ENCODE data around the gene DSTN.

Gene DSTN

DNA sequence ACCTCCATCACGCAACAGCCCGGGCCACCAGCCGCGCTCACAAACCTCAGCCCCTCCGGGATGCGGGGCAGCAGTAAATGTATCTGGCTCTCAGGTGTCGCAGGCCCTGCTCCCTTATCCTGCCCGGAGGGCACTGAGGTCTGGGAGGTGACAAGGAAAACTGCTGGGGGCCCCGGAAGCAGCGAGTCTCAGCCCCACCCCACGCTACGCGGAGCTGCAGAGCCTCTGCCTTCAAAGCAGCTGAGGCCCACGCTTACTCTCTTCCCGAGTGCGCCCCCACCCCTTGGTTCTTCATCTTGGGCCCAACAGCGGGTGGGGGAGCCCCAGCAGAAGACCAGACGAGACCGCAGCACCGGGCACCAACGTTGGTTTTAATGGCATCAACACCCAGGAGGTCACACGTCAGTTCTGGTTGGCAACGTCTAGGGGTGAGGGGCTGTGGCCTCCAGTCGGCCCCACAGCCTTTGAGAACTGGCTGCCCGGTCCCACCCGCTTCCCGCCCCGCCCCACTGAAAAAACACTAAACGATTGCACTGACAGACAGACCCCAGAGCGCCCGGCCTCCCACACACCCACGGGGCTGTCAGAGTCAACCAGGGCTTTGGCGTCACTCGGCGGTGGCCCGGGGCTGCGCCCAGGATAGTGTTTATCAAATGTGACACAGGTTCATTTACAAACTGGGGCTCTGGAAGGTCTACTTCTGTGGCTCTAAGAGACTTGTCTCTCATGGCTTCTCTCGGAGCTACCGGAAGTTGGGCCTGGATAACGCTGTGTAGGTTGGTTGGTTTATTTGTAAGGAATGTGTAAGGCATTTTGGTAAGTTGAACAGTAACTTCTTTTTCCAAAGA is 43.7 kb downstream of the DSTN start:
- DNase-seq = no peak

DNA sequence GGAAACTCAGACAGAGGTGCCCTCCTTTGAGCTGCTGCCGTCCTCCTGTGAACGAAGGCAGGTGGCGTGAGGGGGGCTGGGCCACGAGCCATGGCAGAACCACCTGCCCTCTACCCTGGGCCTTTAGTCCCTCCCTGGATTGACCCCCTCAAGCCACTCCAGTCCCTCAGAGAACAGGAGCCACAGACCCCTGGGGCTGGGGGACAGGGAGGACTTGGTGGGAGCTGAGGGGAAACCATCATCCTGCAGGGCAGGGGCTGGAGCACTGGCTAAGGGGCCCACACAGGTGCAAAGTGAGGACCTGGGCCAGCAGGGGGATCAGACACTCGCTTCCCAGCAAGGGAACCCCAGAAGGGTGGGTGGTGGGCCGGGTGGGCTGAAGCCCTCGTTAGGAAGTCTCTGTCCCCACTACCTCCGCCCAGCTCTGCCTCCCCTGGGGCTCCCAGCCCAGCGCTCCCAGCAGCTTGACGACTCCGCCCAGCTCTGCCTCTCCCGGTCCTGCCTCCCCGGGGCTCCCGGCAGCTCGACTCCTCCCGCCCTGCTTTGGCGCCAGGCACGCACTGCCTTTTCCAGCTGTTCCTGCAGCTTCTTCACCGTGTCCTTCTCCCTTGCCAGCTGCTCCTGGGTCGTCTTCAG is 44.4 kb downstream of the DSTN start:
- DNase-seq = no peak

DNA sequence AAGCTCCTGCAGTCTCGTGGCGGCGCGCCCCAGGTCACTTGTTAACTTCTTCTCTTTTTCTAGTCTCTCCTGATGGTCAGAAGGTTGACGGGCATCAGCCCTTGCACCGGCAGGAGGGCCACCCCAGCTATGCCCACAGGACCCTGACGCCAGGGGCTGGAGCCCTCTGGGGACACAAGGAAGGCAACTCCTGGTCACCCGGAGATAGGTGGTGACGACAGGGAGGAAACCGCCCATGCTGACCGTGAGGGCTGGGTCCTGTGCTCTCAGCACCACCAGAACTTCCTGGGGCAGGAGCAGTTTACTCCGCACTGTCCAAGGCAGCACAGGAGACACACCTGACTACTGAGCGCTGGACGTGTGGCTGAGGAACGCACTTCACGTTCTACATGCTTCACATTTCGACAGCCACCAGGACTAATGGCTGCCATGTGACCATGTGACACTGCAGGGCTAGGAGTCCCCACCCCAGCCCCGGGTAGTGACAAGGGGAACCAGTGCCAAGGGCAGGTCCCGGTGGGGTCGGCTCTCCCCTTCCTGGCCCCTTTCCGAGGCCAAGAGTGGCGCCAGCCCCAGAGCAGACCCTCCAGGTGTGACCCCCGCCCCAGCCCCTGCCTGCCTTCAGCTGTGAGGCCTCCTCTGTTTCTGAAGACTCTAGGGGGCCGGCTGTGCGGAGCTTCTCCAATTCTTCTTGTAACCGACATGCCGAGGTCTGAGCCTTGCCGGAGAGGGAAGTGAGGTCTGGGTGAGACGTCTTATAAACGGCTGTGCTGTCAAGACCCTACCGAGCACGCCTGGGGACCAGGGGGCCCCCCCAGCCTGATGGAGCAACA is 45.2 kb downstream of the DSTN start:
- no peak for DNase-seq

DNA sequence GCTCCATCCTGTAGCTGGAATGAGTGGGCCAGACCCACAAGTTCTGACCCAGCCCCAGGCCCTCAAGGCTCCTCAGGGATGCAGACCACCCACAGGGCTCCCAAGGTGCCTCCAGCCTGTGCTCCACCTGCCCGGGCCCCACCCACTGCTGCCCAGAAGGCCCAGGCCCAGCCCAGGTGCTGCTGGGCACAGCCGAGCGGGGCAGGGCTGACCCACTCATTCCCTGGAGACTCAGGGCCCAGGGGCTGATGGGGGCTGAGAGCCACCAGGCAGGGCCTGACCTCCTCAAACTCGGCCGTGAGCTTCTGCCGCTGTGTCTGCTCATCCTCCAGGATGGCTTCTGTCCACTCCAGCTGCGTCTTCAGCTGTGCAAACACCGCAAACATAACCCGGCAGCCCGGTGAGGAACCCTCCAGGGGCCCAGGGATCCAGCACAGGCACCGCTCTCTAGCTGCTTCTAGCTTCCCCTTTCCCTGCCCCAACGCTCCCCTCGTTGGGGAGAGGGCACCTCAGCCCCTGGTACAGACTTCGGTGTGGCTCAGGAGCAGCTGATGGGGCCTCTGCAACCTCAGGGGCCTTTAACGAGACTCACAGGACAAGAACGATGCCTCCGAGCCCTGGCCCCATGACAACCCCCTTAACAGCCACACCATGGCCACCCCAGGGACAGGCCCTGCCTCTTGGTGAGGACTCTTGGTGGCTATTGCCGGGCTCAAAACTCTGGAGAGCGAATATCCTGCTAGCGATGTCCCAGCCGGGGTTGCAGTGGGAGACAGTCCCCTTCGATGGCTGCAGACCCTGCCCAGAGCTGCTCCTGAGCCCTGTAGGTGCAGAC is 46.0 kb downstream of the DSTN start:
- no peak for DNase-seq

- no peak for DNase-seq
These were observed 46.8 kb downstream of the DSTN start for GRCh38 chr20:17616480-17617211.

- DNase-seq = peak; percentile 52
These were observed 47.5 kb downstream of the DSTN start for GRCh38 chr20:17617212-17617867.

GRCh38 chr20:17617868-17618672 is 48.2 kb downstream of the DSTN start:
- DNase-seq = no peak

GRCh38 chr20:17618673-17619013 is 48.8 kb downstream of the DSTN start:
- DNase-seq = no peak

DNA sequence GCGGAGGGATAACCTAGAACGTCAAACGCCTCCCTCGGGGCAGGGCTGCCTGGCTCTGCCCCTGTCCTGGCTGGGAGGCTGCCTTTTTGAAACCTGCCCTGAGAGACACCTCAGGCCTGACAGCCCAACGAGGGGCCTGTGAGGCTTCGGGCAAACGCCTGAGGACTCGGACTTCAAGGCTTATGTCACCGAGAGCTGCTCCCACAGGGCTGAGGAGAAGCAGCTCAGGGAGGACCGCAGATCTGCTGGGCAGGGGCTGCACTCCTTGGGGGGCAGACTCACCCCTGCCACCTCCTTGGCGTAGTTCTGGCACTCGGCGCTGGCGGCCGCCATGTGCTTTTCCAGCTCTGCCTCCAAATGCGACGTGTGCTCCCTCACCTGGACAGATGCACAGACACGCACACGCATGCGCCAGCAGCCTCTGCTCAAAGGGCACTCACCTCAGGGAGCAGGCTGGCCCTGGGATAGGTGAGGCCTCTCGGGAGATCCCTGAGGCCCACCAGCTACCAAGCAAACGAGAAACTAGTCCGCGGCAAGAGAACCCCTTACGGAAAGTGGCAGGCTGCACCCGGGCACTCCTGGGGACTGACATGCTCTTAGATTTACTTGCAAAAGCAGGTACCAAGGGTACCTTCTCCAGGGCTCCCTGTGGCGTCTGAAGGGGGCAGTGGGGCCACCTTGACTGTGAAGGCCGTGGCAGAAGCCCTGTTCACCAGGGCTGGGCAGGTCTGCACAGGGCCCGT is 49.6 kb downstream of the DSTN start:
- DNase-seq = no peak

DNA sequence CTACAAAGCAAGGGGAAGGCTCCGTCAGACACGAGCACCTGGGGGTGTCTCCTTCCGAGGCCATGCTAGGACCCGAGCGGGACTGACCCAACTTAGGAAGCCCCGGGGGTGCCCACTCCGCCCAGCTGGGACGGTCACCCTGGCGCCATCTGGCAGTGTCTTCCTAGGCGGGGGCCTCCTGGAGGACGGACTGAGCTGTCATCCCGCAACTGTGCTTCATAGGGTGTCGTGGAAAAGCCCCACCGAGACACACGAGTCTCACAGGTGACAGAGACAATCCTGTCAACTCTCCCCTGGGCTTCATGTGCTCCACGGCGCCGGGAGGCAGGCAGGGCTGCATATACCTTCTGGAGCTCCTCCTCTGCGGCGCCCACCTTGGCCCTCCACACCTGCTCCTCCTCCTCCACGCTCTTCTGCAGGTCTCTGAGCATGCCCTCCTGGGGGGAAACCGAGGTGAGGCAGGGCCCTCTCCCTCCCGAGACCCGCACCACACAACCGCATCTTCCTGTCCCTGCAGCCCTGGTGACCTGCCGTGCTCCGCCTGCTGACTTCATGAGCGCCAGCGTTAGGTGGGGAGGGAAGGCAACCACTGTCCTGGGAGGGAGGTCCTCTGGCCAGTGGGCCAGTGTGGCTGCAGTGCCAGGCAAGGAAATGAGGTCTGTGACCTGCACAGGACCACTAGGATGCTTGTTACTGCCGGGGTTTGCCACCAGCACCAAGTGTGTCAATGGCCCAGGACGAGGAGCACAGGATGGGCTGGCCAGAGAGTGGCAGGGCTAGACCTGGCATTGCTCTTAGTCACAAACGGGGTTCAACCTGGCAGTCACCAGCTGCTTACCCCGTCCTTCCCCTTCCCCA is 50.7 kb downstream of the DSTN start:
- DNase-seq = no peak

- DNase-seq = no peak
These were observed 51.5 kb downstream of the DSTN start for GRCh38 chr20:17621229-17621968.

DNA sequence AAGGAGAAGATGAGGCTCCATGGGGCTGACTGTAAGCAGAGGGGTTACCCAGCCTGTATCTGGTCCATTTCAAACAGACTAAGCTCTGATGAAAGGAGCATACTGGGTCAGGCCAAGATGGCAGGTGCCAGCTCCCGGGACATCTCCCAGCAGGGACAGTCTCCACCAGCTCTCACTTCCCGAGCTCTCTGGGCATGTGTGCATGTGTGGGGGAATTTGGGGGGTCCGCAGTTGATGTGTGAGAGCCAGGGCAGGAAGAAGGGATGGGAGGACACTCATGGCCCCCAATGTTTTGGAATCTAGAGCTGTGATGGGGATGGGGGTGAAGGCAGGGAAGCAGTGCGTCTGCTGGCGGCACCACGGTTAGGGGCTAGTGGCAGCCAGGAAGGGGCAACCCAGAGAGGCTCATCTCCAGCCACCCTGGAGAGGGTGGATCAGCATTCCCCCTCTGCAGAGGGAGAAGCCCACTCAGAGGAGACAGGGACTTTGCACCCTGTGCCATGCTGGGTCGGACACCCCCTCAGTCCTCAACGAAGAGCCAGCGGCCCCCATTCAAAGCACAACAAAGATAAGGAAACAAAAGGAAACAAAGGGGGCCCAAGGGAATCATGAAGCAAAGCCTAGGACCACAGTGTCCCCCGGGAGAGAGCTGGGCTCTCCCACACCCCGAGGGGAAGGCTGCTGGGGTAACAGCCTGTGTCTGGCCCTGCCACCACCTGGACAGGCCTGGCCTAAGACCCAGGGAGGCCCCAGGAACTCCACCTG is 52.4 kb downstream of the DSTN start:
- DNase-seq = no peak

- no peak for DNase-seq
These were observed 53.1 kb downstream of the DSTN start for GRCh38 chr20:17622851-17623508.

DNA sequence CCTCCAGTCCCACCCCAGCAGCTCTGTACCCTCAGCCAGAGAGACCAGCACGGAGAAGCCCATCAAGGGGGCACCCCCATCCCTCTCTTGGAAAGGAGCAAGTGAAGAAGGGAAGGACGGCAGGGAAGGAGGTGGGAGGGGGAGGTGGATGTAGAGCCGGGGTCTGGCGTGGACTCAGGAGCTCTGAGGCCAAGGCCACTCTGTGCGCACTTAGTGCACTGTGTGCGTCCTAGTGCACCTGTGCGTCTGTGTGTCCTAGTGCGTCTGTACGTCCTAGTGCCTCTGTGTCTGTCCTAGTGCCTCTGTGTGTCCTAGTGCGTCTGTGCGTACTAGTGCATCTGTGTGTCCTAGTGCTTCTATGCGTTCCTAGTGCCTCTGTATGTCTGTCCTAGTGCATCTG is 54.2 kb downstream of the DSTN start:
- no peak for DNase-seq

DNA sequence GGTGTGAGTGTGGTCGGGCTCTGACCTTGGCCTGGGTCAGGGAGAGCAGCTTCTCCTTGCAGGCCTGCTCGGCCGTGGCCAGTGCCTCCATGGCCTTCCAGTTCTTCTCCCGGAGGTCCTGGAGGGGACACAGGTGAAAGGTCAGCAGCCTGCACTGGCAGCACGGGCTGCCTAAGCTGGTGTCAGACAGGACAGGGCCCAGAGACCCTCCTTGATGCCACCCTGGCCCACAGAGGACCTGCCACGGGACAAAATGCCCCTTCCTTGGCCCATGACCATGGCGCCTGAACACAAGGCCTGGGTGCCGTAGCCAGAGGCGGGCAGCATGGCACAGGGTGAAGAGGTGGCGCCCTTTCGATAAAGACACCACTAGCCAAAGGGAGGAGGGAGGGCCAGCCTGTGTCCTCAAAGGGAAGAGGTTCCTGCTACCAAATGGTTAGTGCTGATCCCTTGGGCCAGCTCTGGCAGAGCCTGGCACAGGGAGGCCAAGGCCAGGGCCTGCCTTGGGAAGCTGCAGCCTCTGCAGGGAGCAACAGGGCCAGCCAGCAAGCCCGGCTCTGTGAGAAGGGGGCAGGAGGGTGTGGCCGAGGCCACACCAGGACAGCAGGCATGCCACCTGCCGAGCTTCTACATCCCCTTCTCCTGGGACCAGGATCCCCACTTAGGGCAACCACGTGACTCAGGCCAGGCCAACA is 54.8 kb downstream of the DSTN start:
- no peak for DNase-seq
